Stimulated activated CD4-positive, alpha-beta T cell treated with anti-CD3 and anti-CD28 coated beads, TNF-alpha, amount 100 ng/mL, for 24 hours (primary cell): ENCODE data around the gene CNTNAP2.
"Not testable (repeated sequence)": the region's sequence is repeated elsewhere in the genome, so short reads cannot be mapped to it uniquely, and the experiment has no call there.

Source experiments
- DNase-seq, 3 experiments: peaks; one replicate each; pipeline ENCODE4 v3.0.0-alpha.2; 2020; ENCODE audit warnings: low read depth in 3 of 3

Gene CNTNAP2

GRCh38 chr7:147564786-147565476 lies 1448.3 kb downstream of the CNTNAP2 start:
- no peak for DNase-seq

DNA sequence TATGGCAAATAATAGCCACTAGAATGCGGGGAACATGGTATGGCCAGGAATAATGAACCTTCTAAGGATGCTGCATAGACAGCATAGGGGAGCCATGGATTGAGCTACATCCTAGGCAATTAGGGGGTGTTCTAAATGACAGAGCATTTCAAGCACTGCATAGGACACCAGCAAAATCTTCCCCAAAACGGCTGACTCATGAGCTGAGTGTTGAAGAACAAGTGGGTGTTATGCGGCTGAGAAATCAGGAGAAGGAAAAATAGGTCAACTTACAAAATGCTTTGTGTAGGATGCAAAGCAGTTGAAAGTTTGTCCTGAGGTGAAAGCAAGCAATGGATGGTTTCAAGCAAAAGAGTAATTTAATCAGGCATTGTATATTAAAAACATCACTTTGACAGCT lies 1450.4 kb downstream of the CNTNAP2 start:
- no peak for DNase-seq

DNA sequence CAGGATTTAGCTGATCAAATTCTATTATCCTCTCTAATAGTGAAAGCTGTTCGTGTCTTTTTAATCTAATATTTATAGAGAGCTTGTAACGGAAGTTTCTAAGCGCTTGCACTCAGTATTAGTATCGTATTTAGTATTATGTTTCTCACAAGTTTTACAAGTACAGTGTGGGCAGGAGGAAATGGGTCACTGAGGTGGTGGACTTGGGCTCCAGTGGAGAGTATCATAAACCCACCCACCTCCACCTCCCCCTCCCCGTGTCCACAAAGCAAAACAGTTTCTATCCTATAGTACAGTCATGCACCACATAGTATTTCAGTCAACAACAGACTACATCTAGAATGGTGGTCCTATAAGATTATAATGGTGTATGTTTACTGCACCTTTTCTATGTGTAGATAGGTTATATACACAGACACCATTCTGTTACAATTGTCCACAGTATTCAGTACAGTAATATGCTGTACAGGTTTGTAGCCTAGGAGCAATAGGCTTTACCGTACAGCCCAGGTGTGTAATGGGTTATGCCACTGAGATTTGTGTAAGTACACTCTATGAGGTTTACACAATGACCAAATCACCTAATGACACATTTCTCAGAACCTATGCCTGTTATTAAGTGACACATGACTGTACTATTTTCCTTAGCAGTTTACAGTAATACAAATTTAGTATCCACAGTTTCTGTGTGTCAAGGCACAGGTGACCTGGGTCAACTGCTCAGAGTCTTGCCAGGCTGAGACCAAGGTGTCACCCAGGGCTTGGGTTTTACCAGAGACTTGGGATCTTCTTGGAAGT lies 1452.7 kb downstream of the CNTNAP2 start:
- DNase-seq: no peak

GRCh38 chr7:147570390-147570789 lies 1453.8 kb downstream of the CNTNAP2 start:
- DNase-seq: no peak

DNA sequence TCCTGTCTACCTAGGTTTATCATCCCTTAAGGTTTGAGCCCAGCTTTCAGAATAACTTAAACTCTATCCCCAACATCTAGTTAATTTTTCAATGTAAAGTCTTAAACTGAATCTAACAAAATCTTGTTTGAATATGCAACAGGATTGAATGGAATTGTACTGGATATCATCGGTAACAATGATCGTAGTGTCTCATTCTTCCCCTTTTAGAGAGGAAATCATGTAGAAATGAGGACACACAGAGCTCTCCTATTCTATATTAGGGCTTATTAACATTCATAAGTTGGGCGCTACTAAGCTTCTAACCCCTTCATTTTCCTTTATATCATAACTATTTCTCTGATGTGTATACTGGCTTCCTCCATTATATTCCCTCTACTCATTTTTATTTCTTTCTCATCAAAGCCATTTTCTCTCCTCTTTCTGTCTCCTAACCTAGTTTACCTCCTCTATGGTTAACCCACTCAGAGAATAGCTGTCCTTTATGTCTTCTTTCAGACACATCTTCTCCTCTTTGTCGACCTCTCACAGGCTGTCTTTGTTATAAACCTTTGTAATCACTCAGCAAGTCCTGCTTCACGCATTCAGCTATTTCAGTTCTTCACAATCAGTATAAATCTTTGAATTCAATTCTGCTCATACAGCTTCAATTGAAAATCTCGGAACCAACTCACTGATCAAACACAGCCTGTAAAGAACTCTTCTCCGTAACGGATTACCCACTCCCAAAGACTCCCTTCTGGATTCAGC lies 1455.0 kb downstream of the CNTNAP2 start:
- DNase-seq: no peak

DNA sequence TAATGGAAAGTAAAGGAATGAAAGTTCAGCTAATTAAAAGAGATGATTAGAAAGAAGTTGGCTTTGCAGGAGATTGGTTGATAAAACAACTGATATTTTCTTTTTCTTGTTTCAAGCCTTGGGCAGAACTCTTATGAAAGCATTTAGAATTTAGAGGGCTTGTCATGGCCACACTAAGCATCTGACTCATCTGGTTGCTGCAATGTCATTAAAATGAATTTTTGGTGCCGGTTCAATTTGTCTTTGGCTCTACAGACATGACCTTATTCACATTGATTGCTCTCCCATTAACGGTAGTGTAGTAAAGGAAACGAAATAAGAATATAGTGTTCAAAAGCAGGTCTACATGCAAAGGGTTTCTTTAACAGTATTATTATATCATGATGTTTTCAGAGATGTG lies 1461.6 kb downstream of the CNTNAP2 start:
- DNase-seq: no peak

DNA sequence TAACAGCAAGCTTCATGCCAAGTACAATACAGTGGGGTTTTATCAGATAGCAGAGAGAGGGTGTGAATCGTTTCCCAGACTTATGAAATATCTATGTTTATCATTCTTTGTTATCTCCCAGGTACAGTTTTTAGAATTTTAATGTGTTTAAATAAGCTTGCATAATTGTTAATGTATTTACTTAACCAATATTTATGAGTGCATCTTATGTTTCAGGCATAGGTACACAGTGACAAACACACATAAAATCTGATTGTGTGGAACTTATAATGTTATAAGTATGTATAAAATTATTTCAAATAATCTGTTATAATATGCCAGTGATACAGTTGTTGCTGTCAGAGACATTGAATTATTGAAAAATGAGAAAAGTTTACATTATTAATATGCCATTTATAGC lies 1462.5 kb downstream of the CNTNAP2 start:
- DNase-seq: no peak

GRCh38 chr7:147584771-147585193 lies 1468.2 kb downstream of the CNTNAP2 start:
- DNase-seq: no peak

GRCh38 chr7:147586110-147586509 lies 1469.5 kb downstream of the CNTNAP2 start:
- DNase-seq: no peak

DNA sequence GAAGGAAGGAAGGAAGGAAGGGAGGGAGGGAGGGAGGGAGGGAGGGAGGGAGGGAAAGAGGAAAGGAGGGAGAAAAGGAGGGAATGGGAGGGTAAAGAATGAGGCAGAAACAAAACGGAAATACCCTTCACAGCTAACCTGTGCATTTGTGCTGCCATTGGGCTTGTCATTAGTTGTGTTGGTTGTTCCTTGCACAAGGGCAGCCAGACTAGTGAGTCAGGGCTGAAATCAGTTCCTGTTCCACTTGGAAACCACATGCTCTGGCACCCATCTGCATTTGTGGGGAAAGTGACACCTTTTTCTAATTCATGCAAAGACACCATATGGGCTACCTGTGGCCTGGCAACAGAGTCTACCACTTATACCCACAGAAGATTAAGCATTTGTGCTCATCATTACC lies 1469.9 kb downstream of the CNTNAP2 start:
- DNase-seq: no peak

DNA sequence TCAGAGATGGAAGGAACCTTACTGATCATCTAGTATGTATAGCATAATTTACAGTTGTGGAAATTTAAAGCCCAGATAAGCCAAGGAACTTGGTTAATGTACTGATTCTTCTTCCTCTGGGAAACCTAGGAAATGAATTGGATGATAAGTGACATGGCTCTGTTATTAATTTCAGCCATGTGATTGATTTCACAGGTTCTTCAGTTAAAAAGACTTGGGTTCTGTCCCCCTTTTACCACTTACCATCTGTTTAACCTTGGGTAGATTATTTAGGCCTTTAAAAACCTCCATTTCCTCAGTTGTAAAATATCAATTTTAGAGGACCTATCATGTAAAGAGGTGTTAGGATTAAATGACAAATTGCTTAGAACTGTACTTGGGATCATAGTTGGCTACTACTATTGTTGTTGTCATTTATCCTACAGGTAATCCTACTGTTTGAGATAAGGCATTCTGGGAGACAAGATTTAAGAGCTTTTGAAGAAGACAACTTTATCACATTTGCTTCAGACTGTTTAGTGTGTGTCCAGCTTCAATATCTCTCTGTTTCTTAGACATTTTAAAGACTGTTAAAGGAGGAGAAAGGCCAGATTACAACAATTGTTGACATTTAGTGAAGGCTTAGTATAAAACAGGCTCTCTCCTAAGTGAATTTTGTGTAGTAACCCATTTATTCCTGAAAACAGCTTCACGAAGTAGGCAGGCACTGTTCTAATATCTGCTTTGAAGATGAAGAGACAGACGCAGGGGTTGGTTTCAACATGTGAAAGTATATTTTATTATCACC lies 1476.9 kb downstream of the CNTNAP2 start:
- DNase-seq: no peak

DNA sequence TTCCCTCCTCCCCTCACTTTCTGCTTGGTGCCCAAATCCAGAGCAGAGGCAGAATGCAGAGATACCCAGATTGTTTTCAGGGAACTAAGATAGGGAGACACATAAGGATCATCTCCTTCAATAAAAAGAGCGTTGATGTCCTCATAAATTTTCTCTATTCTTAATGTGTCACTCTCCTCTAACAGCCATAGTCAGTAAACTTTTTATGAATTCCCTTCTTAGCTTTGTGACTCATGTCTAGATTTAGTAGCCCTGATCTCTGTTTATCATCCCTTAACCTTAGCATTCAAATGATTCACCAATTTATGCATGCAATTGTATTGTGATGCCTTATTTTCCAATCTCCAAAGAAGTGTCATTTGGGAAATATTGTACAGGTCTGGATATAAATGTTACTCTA lies 1478.4 kb downstream of the CNTNAP2 start:
- no peak for DNase-seq

DNA sequence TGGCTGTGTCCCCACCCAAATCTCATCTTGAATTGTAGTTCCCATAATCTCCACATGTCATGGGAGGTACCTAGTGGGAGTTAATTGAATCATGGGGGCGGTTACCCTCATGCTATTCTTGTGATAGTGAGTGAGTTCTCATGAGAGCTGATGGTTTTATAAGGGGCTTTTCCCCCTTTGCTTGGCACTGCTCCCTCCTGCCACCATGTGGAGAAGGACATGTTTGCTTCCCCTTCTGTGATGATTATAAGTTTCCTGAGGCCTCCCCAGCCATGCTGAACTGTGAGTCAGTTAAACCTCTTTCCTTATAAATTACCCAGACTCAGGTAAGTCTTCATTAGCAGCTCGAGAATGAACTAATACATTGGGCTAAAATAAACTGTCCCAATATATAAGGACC lies 1482.1 kb downstream of the CNTNAP2 start:
- not testable (repeated sequence) for DNase-seq

GRCh38 chr7:147605323-147605722 lies 1488.7 kb downstream of the CNTNAP2 start:
- DNase-seq: no peak

DNA sequence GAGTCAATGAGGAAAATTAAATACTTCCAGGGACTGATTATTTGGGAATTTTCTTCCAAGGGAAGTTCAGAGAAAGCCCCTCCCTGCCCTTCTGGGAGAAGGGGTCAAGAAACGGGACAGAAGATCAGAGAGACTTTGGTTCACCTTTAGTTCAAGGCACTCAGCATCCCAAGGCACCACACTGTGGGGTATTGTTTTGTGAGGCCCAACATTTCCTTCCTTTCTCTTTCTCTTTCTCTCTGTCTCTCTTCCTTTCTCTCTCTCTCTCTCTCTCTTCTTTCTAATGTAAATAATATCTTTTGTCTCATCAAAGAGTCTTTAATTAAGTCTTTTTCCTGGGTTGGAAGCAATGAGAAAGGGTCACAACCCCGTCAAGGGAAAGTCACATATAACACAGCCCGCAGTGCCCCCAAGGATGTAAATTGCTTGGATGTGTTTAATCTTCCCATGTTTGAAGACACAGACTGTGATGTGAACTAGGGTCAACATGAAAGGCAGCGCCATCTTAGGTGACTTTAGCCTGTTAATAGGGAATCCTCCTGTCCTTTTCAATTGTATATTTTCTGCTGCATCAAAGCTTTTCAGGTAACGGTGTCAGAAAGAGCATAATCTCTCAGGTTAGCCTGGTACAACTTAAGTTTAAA lies 1490.7 kb downstream of the CNTNAP2 start:
- DNase-seq: no peak

DNA sequence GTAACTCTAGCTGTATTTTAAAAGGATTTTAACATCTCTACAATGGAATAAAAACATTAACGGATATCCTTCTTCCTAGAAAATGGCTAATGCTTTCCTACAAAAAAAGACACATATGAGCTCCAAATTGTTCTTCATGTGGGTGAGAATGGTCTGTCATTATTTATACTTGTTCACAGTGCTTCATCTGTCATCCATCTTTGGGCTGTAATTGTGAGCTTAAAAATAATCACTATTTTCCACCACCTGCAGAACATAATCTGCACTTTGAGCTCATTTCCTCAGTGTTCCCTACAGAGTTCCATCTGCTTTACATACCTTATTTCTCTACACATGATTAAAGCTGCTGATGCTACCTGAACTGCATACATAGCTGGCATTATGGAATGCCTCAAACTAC lies 1494.8 kb downstream of the CNTNAP2 start:
- no peak for DNase-seq

DNA sequence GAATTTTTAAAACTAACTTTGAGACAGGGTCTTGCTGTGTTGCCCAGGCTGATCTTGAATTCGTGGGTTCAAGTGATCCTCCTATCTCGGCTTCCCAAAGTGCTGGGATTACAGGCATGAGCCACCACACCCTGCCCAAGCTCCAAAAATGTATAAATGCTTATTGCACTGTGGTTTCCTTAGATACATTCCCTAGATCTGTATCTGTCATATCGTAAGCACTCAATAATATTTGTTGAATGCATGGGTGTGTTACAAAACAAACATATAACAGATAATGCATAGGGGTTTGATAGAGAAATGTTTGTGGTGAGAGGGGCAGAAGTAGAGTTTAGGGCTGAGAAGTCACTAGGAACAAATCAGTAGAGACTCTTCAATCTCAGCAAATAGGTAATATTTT lies 1518.7 kb downstream of the CNTNAP2 start:
- DNase-seq: no peak

DNA sequence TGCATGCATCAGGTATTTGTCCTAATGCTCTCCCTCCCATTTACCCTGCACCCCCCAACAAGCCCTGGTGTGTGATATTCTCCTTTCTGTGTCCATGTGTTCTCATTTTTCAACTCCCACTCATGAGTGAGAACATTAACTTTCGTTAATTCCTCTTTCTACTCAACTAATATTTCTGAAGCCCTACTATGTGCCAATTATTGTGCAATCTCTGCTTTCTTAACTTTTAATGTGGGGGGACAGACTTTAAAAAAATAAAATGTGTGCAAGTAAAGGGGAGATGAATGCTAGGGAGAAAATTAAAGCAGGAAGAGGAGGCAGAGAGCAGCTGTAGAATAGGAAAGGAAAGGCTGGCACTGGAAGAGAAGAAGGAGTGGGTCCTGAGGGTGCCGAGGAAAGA lies 1520.0 kb downstream of the CNTNAP2 start:
- DNase-seq: no peak

DNA sequence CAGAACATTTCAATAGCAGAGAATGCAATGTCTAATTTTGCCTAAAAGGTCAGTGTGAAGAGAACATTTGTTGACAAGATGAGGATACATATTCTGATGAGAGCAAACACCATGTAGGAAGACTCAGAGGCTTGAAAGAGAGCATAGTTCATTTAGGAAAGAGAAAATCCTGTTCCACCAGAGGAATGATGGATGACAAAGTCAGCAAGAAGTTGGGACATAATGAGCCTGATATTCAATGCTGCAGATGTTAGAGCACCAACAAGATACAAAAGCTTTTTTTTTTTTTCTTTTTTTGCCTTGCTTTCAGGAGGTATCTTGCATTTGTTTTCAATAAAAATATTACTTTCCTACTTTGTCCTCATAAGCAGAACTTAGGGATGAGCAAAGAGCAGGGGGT lies 1522.0 kb downstream of the CNTNAP2 start:
- no peak for DNase-seq

DNA sequence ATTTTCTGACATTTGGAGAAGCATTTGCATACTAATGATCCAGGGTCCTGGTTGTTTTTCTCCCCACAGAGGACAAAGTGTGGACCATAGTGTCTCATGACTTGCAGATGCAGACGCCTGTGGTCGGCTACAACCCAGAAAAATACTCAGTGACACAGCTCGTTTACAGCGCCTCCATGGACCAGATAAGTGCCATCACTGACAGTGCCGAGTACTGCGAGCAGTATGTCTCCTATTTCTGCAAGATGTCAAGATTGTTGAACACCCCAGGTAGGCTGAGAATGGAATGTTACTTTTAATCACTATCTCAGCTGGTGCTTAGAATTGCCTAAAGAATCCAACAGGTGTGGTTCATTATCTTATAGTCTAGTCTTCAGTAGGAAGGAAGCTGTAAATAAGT lies 1522.4 kb downstream of the CNTNAP2 start:
- no peak for DNase-seq

- DNase-seq: no peak
These were observed 1523.2 kb downstream of the CNTNAP2 start for GRCh38 chr7:147639751-147640150.
